GM15510 (cell line): ENCODE results near the gene CARD8.
A peak's percentile ranks its signal among the peaks of the same experiment; 100 is the strongest.

Experiments
- POLR2A ChIP-seq: IDR thresholded peaks from 3 replicates; pipeline ENCODE4 v1.6.1; 2011; ENCODE audit warnings: borderline replicate concordance; ENCODE audit not compliant: insufficient read length; ENCODE audit errors: extremely low read depth

The CARD8 gene

GRCh38 chr19:48169939-48170803 is 85.5 kb downstream of the CARD8 start, which contains the start of the genes LIG1 and ZSWIM9:
TSS of gene LIG1 (minus strand) at chr19:48170344. CDS start at chr19:48165566, 4,778 bp downstream.
TSS of gene ZSWIM9 (plus strand) at chr19:48170680. CDS start at chr19:48171803, 1,123 bp downstream.
- TF ChIP-seq POLR2A = peak; percentile 57

GRCh38 chr19:48169578-48169938 is 86.2 kb downstream of the CARD8 start:
- TF ChIP-seq POLR2A = no peak

GRCh38 chr19:48168689-48169088 is 87.0 kb downstream of the CARD8 start:
- no peak for TF ChIP-seq POLR2A

- no peak for TF ChIP-seq POLR2A
These were observed 97.4 kb downstream of the CARD8 start for GRCh38 chr19:48158210-48158790.
